ENCODE measurements around the gene CALM1. TPM values are rescaled to one million over a fixed set of nuclear protein-coding genes. Genes with fewer than 3 reads are reported as not detected.

Gene CALM1
- total RNA-seq, 1 donor from 2014 or later, result 869 TPM

DNA sequence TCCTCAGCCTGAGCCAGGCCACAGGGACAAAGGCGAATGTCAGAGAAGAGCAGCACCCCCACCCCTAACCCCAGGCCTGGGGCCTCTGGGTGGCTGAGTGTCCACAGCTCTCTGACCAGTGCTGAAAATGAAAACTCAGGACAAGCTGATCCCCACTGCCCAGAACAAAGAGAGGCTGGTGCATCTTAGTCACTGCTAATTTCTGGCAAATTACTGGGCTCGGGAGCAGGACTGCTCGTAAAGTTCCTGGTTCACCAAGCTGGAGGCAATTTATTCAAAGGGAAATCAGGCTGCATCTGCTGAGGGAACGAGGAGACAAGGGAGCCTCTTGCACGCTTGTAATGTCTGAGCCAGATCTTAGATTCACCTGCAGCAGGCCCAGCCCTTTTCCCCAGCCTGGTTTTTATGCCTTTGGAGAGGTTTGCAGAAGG, 43.2 kb downstream of the CALM1 start:
- DNase-seq (ENCODE audit: extremely low read depth, low read depth, low spot score), result no peak

DNA sequence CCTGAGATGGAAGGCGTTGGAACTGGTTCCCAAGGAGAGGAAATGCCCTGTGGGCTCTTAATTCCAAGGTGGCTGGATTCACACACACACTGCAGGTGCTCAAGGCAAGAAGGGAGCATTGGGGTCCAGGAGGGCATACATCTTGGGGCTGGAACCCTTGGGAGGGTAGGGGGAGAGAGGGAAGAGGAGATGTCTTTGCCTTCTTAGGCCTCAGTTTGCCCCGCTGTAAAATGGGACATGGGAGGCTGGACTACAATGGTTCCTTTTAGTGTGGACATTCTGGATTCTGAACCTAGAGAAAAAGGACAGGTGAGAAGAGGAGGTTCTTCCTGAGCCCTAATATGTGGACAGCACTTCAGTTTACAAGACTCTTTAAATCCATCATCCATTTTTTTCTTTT, 43.8 kb downstream of the CALM1 start:
- DNase-seq (ENCODE audit: extremely low read depth, low read depth, low spot score), result no peak

DNA sequence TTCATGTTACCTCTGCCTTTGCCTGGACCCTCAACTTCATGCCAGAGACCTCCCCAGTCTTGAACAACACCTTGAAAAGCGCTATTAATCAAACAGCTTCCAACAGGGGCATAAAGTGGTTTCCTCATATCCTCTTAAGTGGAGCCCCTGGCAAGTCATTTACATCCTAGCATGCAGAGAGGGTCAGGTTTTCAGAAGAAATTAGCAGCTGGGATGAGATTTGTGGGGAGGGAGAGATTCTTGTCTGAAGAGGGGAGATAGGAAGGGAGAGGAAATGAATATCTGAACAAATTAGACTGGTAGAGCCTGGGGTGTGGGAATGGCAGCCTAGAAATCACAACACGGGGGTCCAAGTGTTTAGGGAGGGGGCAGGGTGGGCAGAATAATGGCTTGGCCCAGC, 45.6 kb downstream of the CALM1 start:
- no peak for DNase-seq (ENCODE audit: extremely low read depth, low read depth, low spot score)

DNA sequence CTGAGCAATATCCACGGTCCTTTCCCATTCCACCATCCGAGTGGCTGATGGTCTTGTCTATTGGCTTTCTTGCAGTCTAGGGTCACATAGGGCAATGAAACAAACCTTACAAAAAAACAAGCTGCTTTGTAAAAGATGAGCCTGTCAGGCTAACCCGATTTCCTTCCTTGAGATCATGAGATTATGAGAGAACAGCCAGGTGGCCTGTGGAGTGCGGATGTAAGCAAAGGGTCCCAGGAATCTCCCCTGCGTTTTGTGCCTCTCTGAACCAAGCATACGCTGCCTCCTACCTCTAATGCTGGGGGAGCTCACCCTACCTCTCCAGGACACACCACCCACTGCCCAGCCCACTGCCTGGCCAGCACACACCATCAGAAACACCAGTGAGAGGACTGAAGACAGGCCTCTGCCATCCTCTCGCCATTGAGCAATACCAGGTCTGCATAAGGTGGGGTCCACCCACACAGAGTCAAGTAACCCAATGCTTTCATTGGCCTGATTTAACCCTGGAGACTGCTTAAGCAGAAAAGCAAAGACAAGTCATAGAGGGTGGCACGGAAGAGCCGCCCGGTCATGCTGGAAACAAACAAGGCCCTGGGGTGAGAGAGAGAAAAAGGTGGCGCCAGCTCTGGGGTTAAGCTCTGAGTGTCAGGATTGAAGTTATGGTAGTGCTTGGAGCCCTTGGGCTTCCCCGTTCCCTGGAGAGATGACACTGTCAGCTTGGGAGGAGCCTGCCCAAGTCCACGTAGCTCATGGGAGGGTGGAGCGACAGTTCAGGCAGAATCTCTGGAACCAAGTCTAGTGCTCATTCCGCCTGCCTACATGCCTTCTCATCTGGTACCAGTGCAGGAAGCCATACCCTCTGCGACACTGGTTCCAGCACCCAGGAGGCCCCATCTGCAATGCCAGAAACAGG, 46.6 kb downstream of the CALM1 start:
- DNase-seq (ENCODE audit: extremely low read depth, low read depth, low spot score), result no peak

DNA sequence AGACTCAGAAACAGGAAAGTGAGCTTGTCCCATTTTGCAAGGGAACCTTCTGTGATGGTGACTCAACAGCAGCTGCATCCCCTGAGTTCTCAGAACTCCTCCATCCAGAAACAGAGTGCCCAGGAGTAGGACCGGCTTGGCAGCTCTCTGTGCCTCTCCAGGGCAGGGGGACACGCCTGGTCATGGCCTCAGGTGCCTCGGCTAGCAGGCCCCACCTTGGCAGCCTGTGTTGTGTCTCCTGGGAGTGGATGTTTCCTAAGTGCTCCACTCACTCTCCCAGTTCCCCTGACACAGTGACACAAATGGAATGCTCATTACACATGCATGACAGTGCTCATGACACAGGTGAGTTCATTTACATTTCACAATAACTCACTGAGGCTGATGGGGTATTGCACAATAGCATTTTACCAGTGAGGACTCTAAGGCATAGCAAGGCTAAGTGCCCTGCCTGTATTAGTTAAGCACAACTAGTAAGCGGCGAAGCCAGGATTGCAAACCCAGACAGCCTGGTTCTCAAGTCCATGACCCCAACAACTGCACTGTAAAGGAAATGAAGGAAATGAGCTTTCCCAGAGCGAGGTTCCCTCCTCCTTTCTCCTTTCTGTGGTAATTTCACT, 47.4 kb downstream of the CALM1 start:
- DNase-seq (ENCODE audit: extremely low read depth, low read depth, low spot score), result no peak

DNA sequence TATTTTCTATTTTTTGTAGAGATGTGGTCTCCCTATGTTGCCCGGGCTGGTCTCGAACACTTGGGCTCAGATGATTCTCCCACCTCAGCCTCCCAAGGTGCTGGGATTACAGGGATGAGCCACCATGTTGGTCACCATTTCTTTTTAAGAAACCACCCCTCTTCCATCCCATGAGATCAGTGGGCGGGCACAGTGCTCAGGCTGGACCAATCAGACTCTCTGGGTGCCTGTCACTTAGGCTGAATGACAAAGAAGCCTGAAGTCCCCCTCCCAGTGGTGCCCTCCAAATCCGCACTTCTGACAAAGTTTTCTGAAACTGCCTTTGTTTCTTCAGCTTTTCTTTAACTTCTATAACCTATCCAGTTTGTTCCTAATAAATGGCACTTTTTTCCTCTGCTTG, 48.2 kb downstream of the CALM1 start:
- no peak for DNase-seq (ENCODE audit: extremely low read depth, low read depth, low spot score)

DNA sequence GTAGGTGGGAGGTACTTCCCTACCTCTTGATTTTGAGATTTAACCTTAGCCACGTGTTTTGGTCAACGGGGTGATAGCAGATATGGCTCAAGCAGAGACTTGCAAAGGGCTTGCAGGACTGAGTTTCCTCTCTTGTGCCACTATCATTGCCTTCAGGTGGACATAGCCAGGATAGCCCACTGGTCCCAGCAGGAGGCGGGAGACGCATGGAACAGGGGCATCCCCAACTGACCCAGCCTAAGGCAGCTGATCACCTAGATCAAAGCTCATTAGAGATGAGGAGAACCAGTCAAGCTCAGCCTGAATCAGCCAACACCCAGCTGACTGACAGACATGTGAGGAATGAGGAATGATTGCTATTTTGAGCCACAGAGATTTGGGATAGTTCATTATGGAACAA, 49.6 kb downstream of the CALM1 start:
- DNase-seq (ENCODE audit: extremely low read depth, low read depth, low spot score), result no peak

DNA sequence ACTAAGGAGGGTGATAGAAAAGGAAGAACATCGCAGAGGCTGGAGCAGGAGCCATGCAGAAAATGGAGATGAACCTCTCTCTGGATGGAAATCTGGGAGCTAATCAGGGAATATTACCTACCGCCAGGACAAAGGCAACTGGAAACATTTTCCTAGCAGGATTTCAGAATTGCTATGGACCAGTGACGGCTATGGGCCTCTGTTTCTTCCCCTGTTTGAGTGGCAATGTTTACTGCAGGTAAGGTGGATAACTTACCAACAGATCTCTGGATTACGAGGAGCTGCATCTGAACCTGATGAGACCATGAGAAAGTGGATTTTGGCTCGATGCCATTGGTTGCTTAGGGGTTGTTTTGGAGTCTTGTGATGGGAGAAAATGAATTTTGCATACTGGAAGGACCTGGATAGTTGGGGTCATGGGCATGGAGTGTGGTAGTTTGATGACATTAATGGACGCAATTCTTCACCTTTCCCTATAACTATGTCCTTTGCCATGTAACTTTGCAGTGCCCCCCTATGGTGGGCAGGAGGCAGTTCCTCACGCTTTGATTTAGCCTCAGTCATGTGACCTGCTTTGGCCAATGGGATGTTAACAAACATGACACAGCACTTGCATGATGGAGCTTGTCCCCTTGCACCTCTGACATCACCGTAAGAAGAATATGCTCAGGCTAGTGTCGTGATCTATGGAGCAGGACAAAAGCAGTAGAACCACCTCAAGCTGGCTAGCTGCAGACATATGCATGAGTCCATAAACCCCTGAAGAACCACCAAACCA, 51.1 kb downstream of the CALM1 start:
- no peak for DNase-seq (ENCODE audit: extremely low read depth, low read depth, low spot score)

DNA sequence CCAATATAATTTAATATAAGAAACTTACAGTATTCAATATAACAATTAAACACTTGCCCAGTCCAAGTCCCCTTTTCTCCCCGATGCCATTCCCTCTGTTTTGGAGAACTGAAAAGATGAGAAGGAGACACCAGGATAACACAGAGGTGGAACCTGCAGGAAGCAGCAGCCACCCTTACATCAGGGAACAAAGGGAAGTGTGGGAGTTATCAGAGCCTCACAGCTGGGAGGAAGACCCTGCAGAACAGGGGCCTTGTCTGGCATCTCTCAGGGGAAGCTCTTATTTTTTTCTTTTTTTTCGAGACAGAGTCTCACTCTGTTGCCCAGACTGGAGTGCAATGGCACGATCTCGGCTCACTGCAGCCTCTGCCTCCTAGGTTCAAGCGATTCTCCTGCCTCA, 52.6 kb downstream of the CALM1 start:
- no peak for DNase-seq (ENCODE audit: extremely low read depth, low read depth, low spot score)

DNA sequence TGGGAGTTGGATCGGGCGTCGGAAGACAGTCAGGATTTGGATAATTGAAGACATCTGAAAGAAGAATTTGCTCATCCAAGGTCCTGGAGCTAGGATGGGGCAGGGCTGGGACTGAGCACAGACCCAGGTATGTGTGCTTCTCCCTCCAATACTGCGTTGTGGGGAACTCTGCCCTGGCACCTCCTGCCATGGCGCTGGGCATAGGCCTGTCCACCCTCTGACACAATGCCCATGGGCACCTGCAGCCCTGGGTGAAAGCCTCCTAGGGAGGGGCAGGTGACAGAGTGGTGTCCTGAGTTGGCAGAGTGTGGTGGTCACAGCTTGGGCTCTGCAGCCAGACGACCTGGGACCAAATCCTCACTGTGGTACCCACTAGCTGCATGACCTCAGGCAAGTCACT, 53.3 kb downstream of the CALM1 start:
- no peak for DNase-seq (ENCODE audit: extremely low read depth, low read depth, low spot score)

DNA sequence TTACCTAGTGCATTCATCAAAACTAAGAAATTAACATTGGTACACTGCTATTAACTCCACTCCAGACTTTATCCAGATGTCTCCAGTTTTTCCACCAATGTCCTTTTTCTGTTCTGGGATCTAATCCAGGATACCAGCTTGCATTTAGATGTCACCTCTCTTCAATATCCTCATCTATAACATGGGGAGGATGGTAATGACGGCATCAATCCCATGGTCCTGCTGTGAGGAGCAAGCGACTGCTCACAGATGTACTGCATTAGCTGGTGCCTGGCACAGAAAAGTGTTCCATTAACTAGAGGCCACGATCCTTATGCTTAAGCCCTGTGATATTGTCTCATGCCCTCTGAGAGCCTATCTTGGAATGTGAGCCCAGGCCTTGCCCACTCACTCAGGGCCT, 53.8 kb downstream of the CALM1 start:
- DNase-seq (ENCODE audit: extremely low read depth, low read depth, low spot score), result no peak

DNA sequence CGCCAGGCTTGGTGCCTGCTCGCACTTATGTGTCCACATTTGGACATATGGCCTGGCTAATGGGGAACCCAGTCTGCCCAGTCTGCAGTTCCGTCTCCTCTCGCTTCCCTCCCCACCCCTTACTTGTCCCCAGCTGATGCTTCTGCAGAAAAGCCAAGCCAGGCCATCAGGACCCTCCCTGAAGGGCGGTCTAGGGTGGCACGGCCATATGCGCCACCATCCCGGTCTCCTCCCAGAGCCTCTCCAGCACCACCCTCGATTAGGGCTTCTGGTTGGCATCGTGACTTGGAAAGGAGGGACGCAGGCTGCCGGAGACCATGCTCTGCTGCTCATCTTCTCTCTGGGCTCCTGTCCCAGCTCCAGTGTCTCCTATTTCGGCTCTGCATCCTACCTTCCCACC, 54.6 kb downstream of the CALM1 start:
- no peak for DNase-seq (ENCODE audit: extremely low read depth, low read depth, low spot score)

DNA sequence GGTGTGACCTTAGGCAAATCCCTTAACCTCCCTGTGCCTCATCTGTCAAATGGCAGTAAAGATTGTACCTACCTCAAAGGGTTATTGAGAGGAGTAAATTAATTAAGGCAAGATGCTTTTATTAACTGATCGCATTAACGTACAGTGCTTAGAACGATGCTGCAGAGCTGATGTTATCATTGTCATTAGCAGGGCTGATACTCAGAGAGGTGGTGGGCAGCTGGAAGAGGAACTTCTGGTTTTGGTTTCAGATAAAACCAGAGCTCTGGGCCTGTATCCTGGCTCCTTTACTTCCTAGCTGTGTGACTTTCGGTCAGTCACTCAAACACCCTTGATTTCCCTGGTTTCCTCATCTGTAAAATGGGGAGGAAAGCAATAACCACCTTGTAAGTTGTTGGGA, 55.1 kb downstream of the CALM1 start:
- DNase-seq (ENCODE audit: extremely low read depth, low read depth, low spot score), result no peak

DNA sequence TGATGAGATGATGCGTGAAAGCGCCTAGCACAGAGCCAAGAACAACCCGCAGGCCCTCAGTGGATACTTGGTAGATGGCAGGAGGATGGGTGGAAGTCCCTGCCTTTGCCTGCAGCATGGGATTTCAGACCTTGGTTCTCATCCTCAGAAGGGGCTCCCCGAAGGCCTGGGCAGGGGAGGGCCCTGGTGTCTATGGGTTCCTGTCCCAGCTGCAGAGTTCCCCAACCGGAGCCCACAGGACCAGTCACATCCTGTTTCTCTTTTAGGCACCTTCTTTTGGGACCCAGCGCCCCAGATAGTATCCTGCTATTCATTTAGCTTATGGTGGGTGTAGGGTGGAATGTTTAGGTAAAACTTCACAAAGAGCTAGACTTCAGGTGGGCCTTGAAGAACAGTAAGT, 55.5 kb downstream of the CALM1 start:
- no peak for DNase-seq (ENCODE audit: extremely low read depth, low read depth, low spot score)

DNA sequence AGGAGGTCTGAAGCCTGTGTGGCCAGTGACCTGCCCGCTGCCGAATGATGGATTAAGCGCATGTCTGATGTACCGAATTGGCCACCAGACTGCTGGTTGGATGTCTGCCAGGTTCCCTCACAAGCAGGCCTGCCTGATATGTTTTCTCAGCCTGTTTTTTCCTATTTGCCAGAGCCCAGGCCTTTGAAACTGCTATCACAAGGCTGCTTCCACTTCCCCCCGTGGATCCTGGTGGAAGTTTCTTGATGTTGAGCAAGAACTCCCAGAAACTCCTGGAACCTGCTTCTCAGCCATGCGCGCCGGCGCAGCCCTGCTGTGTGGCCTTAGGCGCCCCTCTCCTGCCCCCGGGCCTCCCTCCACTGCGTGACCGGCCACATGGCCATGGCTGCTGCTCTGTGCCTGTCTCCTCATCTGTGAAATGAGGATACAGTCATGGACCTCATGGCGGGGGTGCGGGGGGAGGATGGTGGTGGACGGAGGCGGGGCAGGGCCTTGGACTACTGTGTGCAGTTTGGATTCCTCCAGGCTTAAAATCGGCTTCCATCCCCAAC, 56.6 kb downstream of the CALM1 start:
- DNase-seq (ENCODE audit: extremely low read depth, low read depth, low spot score), result peak; percentile 55

DNA sequence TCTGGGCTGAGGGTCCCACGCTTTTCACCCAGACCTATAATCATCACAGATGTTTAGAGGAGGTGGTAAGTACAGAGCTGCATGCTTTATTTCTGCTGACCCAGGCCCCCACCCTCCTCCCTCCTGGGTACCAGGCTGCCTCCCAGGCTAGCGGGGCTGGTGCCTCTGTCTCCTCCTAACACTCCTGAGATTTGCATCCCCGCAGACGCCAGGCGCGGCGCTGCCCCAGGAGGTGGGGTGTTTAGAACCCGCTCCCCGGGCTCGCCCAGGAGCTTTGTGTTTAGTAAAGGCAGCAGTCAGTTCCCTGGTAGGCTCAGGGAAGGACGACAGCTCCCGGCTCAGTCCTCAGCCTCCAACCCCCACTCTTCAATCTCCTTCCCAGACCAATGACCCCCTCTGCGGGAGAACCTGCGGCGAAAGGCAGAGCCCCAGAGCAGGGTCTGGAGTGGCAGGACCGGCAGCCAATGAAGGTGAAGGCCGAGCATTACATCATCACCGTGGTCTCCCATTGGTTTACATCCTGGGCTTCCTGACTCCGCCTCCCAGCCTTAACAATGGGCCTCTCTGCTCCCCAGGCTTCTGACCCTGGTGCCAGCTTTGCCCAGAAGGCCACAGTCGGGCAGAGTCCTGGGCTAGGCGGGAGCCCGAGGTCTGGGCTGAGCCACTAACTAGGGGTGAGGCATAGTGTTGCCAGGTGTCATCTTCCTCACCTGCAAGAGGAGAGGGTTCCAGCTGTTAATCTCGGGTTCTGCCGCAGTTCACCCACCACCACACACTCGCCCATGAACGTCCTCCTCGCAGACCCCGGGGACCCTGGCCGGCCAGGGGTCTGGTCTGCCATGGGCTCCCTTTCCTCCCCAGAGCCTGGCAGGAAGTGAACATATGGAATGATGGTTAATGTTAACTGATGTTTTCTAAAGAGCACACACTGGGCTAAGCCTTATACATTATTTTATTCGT, 57.5 kb downstream of the CALM1 start:
- peak; percentile 81 for DNase-seq (ENCODE audit: extremely low read depth, low read depth, low spot score)

DNA sequence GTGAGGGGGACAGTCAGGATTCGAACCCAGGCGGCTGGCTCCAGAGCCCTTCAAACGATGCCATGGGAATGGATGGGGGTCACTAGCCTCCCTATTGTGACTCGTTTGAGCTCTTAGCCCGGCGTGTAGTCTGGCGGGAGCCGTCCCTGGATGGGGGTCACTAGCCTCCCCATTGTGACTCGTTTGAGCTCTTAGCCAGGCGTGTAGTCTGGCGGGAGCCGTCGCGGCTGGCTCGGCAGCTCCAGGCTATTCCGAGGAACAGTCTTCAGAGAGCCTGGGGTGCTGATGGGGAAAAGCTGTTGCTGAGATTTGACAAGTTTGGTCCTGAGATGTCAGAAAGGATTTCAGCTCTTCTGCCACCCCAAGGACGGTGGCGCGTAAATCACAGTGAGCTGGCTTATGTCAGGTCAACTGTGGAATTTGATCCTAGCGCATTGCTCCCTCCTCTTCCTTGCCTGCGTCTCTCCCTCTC, 58.3 kb downstream of the CALM1 start:
- DNase-seq (ENCODE audit: extremely low read depth, low read depth, low spot score), result no peak

DNA sequence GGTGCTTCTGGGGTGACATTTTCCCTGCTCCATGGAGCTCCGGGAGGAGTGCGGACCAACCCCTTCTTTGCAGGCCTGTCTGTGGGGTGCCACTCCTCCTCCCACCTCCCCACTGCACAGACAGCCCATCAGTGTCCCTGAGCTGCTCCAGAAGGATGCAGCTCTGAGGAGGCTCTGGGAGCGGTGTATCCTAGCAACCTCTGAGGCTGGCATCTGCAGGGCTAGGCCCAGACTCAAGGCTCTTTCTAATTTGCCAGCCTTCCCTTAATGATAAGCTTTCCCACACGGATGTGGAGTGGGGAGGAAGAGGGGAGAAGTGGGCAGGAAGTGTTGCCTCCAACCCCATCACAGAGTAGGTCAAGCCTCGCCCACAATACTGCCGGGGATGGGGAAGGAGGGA, 59.7 kb downstream of the CALM1 start:
- no peak for DNase-seq (ENCODE audit: extremely low read depth, low read depth, low spot score)

DNA sequence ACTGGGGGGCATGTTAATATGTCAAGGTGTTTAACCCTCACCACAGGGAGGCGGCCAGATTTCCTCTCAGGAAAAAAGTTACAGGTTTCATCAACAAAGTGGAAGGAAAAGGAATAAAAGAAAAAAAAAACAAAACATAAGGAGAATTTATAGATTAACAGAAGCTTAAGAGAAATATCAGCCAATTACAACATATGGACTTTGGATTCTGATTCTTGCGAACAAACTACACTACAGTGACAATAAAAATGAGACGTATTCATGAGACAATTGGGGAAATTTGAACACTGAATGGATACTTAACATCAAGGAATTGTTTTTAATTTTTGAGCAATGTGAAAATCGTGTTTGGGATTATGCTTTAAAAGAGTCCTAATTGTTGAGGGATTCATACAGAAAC, 60.4 kb downstream of the CALM1 start:
- no peak for DNase-seq (ENCODE audit: extremely low read depth, low read depth, low spot score)

Measured in glomerular endothelial cell (primary cell).